Hematopoietic multipotent progenitor cell treated with erythropoietin and hydrocortisone succinate and interleukin-3 and kit ligand, for 8 days (in vitro differentiated cells): ENCODE data around the gene KIAA1217.
A peak's percentile ranks its signal among the peaks of the same experiment; 100 is the strongest.
"Not testable (repeated sequence)": the region's sequence is repeated elsewhere in the genome, so short reads cannot be mapped to it uniquely, and the experiment has no call there.

Source experiments
- DNase-seq: peaks from one replicate; pipeline ENCODE4 v3.0.0-alpha.2; 2015

The KIAA1217 gene

DNA sequence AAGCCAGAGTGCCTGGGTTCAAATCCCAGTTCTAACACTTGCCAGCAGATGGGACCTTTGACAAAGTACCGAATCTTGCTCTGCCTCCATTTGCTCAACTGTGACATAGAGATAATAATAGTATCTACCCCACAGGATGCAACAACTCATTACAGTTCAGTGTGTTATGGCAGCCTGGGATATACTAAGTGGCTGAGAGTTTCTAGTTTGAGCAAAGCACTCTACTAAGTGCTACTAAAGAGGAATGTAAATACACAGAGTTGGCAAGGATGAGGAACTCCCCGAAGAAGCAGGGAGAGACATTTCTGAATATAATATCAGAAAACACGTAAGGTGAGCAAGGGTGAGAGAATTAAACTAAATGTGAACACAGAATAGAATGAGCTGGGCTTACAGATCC, 271.5 kb downstream of the KIAA1217 start:
- DNase-seq = no peak

DNA sequence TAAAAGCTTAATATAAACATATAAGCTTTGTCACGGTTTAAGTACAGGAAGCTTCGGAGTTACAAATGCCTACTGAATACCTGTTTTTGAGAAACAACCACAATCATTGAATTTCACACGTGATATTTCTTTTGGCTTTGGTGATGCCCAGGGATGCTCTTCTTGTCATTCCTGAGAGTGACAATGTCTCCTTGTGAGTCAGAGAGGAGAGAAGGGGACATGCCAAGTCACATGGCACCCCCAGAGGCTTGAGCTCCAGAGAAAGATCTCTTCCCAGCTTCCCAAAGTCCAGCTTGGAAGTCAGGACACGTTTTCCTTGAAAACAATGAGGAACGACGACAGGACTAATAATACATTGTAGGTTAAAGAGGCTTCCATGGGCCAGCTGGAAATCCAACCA, 272.3 kb downstream of the KIAA1217 start:
- DNase-seq = no peak

DNA sequence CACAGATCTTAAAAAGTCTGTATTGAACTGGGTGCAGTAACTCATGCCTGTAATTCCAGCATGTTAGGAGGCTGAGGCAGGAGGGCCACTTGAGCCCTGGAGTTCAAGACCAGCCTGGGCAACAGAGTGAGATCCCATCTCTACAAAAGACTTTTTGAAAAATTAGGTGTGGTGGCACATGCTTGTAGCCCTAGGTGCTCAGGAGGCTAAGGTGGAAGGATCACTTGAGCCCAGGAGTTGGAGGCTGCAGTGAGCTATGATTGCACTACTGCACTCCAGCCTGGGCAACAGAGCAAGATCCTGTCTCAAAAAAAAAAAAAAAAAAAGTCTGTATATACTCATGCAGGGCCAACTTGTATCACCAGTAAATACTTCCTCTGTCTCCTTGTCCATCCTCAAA, 273.8 kb downstream of the KIAA1217 start:
- DNase-seq = not testable (repeated sequence)

DNA sequence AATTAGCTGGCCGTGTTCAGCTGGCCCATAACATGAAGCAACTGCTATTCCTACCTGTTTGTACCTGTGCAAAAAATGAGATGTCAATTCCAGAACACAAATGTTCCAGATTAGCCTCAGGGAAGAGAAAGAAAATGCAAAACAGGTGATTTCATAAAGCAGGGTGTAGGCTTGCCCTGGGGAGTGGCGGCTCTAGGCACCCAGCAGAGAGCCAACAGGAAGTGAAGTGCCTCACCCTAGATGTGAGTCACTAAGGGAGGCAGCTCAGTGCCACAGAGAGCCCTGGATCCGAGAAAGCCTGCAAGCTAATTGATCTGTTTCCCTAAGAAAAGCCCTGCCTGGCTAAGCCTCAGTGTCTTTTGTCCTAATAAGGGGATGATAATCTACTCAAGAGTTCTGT, 274.8 kb downstream of the KIAA1217 start:
- no peak for DNase-seq

DNA sequence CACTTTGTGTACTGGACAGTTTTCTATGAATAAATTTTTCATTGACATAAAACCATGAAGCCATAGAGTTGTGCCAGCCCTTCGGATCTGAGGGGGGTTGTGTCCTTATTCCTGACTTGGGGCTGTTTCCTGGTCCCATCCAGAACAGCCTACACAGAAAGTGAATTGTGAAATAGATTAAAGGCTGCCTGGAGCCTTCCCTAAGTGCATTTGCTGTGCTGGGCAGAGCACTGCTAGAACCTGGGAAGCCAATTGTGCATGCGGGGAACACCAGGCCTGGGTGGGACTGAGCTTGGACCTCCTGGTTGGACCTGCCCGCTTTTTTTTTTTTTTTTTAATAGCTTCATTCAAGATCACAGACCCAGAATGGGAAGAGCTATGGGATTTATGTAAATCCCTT, 275.8 kb downstream of the KIAA1217 start:
- no peak for DNase-seq

DNA sequence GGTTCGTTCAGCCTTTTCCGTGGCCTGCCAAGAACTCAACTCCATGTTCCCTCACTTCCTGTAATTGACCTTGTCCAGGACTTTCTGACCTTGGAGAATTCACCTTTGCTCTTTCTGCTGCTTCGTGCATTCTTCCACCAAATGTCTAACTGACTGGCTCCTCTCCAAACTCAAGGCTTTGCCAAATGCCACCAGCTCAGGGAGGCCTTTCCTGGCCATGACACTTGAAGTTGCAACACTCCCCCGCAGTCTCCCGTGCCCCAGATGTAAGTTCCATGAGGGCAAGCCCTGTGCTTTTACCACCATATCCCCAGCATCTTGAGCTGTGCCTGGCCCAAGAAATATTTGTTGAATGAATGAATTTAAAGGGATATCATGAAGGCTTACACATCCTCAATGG, 276.4 kb downstream of the KIAA1217 start:
- DNase-seq = no peak

DNA sequence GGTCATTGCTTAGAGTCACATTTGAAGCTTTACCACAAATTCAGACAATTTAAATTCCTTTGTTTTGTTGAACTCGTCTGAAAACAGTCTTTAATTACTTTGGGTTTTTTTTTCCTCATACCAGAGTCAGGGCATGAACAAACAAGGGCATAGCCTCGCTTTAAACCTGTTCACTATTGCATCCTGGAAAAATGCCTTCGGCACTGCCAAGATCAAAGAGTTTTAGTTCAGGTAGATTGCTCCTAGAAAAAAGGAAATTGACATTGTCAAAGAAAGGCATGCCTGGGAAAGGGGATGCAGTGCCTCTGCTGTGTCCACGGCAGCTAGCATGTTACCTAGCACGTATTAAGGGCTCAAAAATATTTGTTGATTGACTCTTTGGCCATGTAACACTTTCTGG, 279.7 kb downstream of the KIAA1217 start:
- no peak for DNase-seq

DNA sequence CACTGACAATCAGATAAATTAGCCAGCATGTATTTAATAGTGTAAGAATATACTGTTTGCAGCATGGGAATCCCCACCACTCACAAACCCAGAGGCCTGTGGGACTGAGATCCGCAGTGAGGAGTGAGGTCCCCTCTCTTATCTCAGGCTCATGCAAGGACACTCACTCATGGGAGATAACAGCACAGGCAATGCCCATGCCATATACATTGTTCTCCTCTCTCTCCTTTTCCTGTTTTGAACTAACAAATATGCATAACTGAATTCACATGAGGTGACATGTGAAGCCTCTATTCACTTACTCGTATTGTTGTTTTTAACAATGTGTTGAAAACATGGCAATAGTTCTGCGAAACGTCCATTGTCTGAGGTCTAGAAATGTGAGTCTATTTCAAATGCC, 284.2 kb downstream of the KIAA1217 start:
- DNase-seq = no peak

DNA sequence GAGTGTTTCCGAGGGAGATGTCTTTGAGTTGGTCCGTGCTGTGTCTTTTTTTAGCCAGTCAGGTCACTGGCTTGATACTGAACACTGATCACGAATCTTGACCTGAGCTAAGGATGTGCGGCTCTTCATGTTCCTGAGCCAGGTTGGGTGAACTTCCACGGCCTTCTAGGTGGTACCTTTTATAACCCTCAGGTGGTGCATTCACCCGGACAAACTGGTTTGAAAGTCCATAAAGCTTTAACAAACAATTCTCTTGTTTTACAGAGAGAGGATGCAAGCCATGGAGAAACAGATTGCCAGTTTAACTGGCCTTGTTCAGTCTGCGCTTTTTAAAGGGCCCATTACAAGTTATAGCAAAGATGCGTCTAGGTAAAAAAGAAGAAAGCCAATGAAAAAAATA, 285.3 kb downstream of the KIAA1217 start:
- DNase-seq = no peak

DNA sequence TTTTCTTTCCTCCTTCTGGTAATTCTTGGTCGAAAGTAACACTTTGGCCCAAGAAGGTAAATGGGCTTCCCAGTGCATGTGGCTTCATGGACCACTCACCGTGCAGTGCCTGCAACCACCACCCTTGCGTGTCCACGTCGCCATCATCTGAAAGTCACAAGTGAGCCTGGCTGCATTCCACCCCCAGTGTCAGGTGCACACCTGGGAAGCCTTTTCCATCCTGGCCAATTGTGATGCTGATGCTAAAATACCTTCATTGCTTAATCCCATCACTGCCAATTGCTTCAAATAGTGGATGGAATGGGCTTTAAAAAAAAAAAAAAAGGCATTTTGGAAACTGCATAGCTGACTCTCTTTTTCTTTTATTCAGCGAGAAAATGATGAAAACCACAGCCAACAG, 285.8 kb downstream of the KIAA1217 start:
- no peak for DNase-seq

DNA sequence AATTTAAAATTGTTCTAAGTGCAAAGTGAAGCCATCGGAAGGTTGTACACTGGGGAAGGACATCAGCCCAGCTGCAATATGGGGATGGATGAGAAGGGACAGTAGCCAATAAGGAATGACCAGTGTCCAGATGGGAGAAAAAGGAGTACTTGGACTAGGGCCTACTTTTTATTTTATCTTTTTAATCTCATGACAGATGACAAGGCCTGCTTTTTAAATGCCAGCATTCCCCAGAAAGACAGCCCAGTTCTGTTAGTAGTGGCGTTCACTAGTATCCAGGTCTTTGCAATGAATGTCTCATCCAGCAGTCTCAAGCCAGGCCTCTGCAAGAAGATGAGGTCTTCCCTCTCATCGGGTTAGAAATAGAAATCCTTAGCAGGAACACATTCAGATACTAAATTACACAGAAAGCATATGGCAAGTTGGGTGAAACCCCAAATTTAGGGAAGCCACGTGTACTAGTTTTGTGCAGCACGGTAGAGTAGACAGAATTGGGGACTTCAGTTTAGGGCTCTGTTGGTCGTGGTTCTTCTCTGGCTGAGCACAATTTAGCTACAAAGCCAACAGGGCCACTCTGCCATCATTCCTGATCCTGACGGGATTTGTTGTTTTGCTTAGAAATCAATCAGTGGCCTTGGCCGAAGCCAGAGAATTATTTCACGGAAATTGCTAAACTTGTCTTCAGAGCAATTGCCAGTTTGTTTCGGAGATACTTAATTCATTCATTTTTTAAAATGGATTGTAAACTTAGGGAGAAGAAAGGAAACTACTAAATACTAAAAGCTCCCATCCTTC, 286.9 kb downstream of the KIAA1217 start:
- no peak for DNase-seq

DNA sequence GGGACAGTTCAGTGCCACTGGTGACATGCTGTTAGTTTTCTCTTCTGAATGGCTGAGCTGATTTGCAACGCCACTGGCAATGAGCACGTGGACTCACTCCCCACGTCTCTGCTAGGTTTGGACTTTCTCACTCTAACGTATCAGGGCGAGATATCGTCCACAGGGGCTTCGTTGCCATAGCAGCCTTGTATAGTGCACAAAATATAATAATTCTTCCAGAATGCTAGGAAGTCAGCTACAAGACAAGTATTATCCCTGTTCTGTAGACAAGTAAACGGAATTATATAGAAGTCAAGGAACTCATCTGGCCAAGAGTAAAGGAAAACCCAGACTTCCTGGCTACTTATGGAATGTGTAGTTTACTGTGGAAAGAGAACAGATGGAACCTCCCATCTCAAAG, 288.0 kb downstream of the KIAA1217 start:
- DNase-seq = no peak

DNA sequence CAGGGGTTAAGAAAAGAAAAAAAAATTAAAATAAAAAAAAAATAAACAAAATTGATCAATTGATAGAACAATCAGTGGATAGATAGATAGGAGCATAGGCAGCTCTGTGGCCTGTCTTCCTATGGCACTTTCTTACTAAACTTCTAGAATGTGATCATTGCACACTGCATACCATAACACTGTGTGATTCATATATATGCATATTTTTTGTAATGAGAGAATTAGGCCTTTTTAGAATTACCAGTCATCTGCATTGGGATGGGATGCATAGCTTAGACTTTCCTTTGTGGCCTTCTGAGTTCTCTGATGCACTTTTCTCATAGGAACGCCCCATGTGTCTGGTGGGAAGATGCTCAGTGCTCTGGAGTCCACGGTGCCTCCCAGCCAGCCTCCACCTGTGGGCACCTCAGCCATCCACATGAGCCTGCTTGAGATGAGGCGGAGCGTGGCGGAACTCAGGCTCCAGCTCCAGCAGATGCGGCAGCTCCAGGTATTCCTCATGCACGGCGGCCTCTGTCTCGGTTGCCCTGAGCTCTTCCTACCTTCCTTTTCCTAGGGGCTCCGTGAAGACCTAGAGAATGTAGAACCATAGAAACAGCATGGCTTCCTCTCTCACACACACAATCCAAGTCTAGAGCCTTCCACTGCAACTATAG, 292.2 kb downstream of the KIAA1217 start:
- DNase-seq = no peak

DNA sequence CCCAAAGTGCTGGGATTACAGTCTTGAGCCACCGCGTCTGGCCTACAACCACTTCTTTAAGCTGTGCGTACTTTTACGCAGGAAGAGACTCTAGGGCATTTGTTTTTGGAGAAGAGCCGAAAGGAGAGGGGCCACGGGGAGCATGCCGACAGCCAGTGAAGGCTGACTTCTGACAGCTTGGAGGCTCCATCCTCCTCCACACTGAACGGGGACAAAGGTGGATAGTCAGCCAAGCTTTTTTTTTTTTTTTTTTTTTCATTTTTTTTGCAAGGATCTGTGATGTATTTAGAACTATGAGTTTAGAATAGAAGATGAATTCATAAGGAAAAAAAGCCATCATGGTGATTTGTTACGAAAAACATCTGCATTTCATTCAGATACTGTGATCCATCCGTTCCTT, 293.1 kb downstream of the KIAA1217 start:
- no peak for DNase-seq

DNA sequence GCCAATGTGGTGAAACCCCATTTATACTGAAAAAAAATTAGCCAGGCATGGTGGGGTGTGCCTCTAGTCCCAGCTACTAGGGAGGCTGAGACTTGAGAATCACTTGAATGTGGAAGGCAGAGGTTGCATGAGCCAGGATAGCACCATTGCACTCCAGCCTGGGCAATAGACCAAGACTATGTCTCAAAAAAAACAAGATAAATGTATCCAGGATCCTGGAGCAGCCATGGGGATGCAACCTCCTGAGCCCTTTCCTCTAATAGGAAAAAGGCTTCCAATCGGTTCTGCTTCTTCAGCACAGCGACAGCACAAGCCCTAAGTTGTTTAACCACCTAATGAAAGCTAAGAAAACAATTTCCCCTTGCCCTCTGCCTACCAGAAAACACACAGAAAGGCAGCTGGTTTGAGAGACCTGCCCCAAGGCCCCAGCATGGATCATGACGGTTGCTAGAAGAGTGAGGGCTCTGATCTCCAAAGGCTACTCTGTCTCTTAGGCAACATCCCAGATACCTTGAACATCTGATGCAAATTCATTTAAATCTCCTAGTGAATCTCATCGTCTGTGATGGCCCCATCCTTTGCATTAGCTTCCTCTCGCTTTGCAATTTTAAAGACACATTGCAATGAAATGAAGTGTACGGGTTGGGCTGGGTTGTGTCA, 294.0 kb downstream of the KIAA1217 start:
- no peak for DNase-seq

DNA sequence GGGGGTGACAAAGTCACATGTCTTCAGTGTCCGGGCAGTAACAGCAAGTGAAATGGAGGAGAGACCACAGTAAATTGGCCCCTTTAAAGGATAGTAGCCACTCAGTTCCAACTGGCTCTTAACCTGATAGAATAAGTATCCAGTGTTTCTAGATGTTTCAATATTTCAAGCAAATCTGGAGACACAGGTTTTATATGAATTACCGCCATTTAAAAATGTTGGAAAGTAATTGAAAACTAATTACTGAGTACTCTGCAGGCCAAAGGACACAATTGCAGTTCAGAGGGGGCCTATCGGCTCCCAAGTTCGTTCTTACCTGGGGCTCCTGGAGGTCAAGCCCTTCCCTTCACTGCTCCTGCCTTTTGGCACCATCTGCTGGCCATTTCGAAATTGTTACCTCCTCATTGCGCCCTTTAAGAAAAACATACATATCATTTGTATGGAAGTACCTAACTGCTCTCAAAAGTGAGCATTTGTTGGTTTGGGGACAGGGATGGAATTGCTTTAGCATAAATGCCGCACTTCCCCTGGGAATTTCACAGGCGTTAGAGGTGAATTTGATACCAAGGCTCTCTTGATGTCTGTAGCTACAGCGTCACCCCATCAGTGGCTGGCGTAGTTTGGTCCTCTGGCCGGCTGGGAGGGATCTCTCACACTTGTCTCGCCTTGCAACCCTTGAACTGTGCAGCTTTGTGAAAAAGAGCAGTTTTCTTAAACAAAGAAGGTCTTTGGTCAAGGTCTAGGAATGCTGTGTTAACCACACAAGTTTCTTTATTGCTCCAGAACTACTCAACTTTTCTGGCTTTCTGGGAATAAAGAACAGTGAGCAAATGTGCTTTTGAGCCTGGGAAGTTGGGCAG, 294.8 kb downstream of the KIAA1217 start:
- peak; percentile 54 for DNase-seq

DNA sequence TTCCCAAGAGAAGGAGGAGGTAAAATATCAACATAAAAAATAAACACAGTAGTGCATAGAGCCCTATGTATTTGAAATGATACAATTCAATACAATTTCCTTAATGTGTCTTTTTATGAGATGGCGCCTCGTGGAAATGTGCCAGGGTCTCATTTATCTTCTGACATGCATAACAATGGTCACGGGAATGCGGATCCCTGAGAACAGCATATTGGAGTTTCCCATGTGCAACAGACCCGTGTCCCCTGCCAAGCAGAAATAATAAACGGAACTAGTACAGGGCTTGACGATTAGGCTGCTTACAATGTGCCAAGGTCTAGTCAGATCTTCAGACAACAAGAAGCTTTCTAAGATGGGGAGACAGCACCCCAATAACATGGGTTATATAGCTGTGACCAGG, 296.8 kb downstream of the KIAA1217 start:
- DNase-seq = no peak

DNA sequence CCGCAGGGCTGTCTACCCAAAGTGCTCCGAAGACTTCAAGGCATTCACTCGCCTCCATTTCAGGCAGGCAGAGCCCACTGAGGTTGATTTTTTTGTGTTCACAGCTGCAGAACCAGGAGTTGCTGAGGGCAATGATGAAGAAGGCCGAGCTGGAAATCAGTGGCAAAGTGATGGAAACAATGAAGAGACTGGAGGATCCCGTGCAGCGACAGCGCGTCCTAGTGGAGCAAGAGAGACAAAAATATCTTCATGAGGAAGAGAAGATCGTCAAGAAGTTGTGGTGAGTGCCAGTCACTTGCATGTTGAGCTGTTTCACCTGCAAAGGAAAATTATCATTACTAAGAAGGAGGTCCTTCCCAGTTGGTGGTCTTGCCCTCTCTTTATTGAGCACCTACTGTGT, 304.2 kb downstream of the KIAA1217 start:
- DNase-seq = peak; percentile 11

DNA sequence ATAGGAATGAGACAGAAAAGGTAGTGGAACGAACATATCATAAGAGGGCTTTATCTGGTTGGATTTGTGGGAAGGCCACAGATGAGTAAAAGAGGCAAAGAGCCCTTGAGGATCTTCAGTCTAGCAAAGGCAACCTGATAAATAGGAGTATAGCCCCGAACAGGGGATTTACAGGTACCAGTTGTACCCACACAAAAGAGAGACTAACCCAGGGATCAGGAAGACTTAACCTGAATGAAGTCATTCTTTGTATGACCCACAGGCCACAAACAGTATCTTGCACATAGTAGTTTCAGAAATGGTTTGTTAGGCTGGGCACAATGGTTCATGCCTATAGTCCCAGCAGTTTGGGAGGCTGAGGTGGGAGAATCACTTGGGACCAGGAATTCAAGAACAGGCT, 306.5 kb downstream of the KIAA1217 start:
- DNase-seq = no peak

DNA sequence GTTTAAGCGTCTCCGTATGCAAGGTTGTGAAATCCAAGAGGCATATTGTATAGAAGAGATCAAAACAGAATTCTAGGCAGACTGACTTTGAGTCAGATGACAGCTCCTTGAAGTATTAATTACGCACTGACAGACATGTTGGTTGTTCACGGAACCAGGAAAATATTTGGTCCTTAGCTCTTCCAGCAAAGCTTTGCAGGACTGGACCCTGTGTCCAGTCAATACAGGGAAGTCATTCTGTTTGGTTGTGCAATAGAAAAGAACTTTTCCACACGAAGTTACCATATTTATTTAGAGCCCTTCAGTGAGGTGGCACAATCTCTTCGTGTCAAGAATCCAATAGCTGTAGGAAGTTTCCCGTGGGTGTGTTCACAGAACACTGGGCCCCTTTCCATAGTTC, 309.5 kb downstream of the KIAA1217 start:
- no peak for DNase-seq

DNA sequence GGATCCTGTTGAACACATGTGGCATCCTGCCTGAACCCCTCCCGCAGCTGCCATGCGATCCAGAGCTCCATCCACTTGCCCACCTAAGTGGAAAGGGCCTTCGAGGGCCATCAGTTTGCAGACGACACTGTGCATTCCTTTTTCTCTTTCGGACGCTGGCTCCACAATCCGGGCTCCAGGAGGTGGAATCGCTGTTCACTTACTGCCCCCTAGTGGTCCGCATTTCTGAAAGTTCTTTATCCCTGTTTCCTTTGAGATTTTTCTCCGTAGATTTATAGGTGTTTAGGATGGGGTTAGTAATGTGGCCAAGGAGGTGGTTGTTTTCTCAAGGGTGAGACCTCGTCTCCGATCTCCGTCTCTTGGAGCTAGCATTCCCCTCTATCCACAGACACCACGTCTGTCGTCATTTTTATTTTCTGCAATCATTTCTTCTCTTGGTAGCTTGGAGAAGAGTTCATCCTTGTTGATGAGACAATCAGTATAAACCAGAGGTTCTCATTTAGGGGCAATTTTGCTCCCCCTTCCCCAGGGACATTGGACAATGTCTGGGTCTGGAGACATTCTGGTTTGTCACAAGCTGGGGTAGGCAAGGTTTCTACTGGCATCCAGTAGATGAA, 310.2 kb downstream of the KIAA1217 start:
- DNase-seq = peak; percentile 54

DNA sequence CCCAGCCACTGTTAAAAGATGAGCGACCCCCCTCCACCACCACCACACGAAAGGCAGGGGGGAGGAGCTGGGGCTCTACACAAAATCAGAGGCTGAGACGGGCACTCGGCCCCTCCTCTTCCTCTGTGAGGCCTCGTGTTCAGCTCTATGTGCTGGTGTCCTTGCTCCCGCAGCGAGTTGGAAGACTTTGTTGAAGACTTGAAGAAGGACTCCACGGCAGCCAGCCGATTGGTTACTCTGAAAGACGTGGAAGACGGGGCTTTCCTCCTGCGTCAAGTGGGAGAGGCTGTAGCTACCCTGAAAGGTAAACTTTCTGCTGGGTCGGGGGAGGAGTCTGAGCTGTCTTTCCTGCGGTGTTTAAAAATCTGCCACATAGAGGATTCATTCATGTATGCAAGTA, 311.0 kb downstream of the KIAA1217 start:
- DNase-seq = no peak

DNA sequence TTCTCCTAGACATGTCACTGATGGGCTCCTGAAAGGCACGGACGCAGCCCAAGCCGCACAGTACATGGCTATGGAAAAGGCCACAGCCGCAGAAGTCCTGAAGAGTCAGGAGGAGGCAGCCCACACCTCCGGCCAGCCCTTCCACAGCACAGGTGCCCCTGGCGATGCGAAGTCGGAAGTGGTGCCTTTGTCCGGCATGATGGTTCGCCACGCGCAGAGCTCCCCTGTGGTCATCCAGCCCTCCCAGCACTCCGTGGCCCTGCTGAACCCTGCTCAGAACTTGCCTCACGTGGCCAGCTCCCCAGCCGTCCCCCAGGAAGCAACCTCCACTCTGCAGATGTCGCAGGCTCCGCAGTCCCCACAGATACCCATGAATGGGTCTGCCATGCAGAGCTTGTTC, 315.4 kb downstream of the KIAA1217 start:
- DNase-seq = no peak
